ENCODE data around the gene SANBR.
A peak's percentile ranks its signal among the peaks of the same experiment; 100 is the strongest.
"Not testable (repeated sequence)": the region's sequence is repeated elsewhere in the genome, so short reads cannot be mapped to it uniquely, and the experiment has no call there.

The SANBR gene

GRCh38 chr2:61065714-61066709, at the start of gene SANBR:
TSS of gene SANBR (plus strand) at chr2:61065871. CDS start at chr2:61070351, 4,480 bp downstream.
- DNase-seq: peak; percentile 82

DNA sequence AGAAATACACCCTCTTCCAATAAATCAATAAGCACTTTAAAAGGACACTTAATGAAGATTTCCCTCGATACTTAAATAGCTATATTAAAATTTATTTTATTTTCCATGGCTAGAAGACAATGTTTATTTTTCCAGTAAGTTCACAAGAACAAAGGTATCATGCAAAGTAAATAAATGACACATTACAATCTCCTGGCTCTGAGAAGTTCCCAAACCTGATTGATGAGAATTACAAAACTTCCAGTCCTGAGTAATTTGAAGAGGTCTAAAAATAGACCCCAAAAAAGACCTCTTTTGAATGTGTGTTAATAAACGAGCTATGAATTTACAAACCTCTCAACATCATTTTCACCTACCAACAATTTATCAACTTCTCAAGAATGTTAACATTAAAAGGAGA, 49.7 kb upstream of the SANBR start:
- no peak for DNase-seq

GRCh38 chr2:61016392-61017002, 49.2 kb upstream of the SANBR start:
- no peak for DNase-seq

GRCh38 chr2:61017003-61017555, 48.6 kb upstream of the SANBR start:
- DNase-seq: peak; percentile 61

DNA sequence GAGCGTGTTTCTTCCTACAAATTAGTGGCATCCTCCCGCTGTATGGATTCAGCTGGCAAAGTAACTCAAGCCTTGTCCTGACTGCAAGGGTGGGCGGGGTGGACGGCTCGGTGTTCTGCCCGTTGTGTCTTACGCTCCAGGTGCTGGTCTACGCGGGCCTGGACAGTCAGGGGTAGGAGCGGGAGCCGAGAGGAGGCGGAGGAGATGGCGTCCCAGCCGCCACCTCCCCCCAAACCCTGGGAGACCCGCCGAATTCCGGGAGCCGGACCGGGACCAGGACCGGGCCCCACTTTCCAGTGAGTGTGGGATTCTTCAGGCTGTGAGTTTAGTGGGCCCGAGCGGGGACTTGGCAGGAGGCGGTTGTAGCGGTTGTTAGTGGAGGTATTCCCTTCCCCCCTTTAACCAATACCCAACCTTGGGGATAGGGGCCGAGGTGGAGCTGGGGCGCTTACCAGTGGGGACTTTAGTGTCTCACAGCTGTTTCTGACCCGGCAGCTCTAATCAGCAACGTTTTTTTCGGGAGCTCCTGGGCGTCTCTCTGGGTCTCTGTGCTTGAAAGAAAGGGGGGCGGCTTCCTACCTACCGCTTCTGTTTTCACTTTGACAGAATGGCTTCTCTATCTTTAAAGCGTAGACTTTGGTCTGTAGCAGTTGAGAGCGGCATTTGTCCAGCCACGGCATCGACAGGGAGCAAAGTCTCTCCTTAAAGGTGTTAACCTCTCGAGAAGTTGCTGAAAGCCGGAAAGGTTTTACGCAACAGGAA, 47.9 kb upstream of the SANBR start, which contains the start of the genes PEX13 and PUS10:
Gene PEX13 (plus strand): TSS at position 165 of the 762 bp plus-strand sequence. CDS start 40 bp downstream, at position 205.
Gene PUS10 (minus strand): TSS at position 700 of the 762 bp plus-strand sequence. CDS start 6,365 bp downstream, outside the sequence.
- DNase-seq: peak; percentile 67

DNA sequence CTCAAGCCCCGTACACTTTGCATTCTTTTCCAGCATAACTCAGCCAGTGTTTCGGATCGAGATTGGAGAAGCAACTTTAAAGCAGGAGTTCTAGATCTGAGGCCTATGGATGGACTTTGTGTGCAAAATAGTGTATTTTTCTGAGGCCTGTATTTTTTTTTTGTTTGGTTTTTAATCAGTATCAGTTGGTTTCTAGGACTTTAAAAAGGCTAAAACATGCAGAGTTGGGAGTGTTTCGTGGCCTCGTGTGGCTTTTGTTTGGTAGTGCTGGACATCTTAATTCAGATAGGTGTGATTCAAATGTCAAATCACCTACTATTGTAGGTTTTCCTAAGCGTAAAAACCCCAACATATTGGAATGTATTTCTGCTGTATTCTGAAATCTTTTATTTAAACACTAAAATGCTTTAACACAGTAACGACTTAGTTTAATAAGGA, 47.3 kb upstream of the SANBR start:
- DNase-seq: no peak

DNA sequence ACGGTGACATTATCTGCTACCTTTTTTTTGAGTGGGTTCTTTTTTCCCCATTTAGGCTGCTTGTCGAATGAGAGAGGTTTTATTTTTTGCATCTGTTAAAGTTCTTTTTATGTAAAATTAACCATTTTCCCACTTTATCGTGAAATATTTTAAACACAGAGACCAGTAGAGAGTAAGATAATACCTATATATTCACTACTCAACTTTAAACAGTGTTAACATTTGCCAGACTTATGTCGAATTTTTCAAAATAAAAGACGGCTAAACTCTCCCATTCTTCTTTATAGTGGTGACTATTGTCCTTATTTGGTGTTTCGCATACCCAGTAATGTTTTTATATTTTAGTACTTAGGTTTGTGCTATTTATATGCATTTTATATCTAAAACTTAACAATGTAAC, 46.9 kb upstream of the SANBR start:
- no peak for DNase-seq

DNA sequence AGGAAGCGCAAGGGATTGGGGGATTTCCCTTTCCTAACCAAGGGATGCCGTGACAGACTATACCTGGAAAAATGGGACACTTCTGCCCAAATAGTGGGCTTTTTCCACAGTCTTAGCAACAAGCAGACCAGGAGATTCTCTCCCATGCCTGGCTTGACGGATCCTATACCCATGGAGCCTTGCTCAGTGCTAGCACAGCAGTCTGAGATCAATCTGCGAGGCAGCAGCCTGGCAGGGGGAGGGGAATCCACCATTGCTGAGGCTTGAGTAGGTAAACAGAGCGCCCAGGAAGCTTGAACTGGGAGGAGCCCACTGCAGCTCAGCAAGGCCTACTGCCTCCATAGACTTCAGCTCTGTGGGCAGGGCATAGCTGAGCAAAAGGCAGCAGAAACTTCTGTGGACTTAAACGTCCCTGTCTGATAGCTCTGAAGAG, 44.4 kb upstream of the SANBR start:
- DNase-seq: no peak

DNA sequence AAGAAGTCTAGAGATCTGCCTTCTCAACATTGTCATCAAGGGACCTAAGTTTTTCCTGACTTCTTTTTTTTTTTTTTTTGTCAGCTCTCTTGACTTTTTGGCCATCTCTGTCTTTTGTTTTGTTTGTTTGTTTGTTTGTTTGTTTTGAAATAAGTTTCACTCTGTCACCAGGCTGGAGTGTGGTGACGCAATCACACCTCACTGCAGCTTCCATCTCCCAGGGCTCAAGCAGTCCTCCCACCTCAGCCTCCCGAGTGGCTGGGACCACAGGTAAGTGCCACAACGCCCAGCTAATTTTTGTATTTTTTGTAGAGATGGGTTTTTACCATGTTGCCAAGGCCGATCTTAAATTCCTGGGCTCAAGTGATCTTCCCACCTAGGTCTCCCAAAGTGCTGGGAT, 42.0 kb upstream of the SANBR start:
- DNase-seq: no peak

DNA sequence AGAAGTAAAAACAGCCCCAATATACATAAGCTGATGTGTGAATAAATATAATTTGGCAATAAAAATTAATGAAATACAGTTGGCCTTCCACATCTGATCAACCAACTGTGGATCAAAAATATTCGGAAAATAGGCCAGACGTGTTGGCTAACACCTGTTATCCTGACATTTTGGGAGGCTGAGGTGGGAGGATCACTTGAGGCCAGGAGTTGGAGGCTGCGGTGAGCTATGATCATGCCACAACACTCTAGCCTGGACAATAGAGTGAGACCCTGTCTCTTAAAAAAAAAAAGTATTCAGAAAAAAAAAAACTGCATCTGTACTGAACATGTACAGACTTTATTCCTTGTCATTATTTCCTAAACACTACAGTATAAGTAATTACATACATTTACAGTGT, 36.1 kb upstream of the SANBR start:
- DNase-seq: no peak

DNA sequence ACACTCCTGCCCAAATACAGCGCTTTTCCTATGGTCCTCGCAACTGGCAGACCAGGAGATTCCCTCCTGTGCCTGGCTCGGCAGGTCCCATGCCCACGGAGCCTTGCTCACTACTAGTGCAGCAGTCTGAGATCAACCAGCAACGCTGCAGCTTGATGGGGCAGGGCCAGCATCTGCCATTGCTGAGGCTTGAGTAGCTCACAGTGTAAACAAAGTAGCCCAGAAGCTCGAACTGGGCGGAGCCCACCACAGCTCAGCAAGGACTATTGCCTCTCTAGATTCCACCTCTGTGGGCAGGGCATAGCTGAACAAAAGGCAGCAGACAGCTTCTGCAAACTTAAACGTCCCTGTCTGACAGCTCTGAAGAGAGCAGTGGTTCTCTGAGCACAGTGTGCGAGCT, 31.1 kb upstream of the SANBR start:
- not testable (repeated sequence) for DNase-seq

- not testable (repeated sequence) for DNase-seq
Observed at GRCh38 chr2:61036643-61037042, 29.0 kb upstream of the SANBR start.

DNA sequence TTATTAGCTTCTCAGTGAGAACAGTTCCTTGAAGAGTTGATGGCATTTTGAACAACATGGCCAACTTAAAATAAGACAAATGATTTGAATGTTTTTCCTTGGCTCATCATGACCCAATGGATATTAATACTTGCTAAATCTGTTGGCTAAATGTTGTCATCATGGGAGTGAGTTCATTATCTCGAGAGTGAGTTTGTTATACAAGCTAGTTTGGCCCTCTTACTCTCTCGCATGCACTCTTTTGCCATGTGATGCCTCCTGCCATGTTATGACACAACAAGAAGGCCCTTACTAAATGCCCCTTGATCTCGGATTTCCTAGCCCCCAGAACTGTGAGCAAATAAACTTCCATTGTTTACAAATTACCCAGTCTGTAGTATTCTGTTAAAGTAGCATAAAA, 22.9 kb upstream of the SANBR start:
- no peak for DNase-seq

DNA sequence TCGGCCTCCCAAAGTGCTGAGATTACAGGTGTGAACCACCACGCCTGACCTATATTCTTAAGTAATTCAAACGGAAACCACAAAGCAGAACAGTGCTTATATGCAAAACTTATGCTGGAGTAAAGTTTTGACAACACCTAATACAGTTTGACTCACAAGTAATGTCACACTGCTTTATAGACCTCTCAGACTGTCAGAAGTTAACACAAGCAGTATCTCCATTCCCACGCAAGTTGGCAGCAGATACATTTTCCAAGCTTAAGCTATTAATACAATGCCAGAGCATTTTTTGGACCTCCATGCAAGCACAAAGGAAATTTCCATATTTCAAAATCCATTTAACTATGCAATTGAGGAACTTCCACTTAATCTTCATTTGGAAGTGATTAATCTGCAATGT, 21.0 kb upstream of the SANBR start:
- no peak for DNase-seq

- DNase-seq: no peak
Observed at GRCh38 chr2:61045226-61045625, 20.4 kb upstream of the SANBR start.

- no peak for DNase-seq
Observed at GRCh38 chr2:61045999-61046398, 19.7 kb upstream of the SANBR start.

DNA sequence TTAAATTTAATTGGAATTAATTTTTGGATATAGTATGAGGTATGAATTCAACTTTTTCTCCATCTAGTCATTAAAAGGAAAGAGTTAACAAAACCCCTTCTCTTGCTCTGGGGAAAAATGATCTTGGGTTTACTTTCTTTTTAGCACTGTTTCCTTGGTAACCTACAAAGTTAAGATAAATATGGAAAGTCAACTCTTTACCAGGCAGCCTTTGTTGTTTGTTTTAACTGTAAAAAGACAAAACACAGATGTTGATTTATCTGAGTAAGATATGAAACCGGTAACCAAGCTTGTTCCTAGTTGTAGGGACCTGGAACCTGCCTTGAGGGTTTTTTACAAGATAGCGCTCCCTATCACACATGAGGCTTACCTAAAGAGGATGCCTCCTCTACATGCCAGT, 10.1 kb upstream of the SANBR start:
- DNase-seq: no peak

- DNase-seq: no peak
Observed at GRCh38 chr2:61057562-61057961, 8.1 kb upstream of the SANBR start.

GRCh38 chr2:61059382-61059781, 6.3 kb upstream of the SANBR start:
- DNase-seq: no peak

DNA sequence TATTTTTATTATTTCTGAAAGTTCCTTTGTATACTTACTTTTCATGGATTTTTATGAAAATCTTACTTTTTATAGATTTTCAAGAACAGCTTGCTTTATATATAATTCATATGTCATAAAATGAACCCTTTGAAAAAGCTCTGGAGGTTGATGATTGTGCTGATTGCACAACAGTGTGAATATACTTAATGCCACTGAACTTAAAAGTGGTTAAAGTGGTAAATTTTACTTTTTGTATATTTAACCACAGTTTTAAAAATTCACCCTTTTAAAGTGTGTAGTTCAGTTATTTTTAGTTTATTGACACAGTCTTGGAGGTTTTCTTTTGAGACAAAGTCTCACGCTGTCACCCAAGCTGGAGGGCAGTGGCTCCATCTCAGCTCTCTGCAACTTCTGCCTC, 8.4 kb downstream of the SANBR start:
- DNase-seq: no peak

GRCh38 chr2:61085883-61086282, 20.2 kb downstream of the SANBR start:
- DNase-seq: no peak

GRCh38 chr2:61089797-61090196, 24.1 kb downstream of the SANBR start:
- no peak for DNase-seq

All from stimulated activated CD4-positive, alpha-beta T cell treated with anti-CD3 and anti-CD28 coated beads, Interleukin-4, amount 100 ng/mL, for 1 hour (primary cell).